ENCODE measurements around the gene TBX21.

GRCh38 chr17:47701608-47702007 is 31.4 kb upstream of the TBX21 start:
- TF ChIP-seq ZNF331 (CRISPR knock-in tag; IDR thresholded peaks at IDR 0.05; ENCODE audit: low read depth) (no peak), EZH2 (IDR thresholded peaks at IDR 0.05; ENCODE audit: low read depth, unreplicated experiment) (no peak), CTCF (conservative IDR thresholded peaks at IDR 0.05; ENCODE audit: low read depth in 2 of 2) (no peak), CREB1 (CRISPR knock-in tag; IDR thresholded peaks at IDR 0.05; ENCODE audit: low read depth) (no peak), EZH2phosphoT487 (IDR thresholded peaks at IDR 0.05; ENCODE audit: unreplicated experiment) (no peak), POLR2AphosphoS5 (IDR thresholded peaks at IDR 0.05; ENCODE audit: low read depth) (no peak), ZNF462 (CRISPR knock-in tag; IDR thresholded peaks at IDR 0.05) (no peak), STAT1 (IDR thresholded peaks at IDR 0.05; ENCODE audit: unreplicated experiment) (no peak), NANOG (IDR thresholded peaks at IDR 0.05; ENCODE audit: borderline replicate concordance) (no peak), ZNF114 (CRISPR knock-in tag; IDR thresholded peaks at IDR 0.05) (no peak), JUNB (IDR thresholded peaks at IDR 0.05; ENCODE audit: unreplicated experiment) (no peak)
- TF ChIP-seq, protein P1, sequence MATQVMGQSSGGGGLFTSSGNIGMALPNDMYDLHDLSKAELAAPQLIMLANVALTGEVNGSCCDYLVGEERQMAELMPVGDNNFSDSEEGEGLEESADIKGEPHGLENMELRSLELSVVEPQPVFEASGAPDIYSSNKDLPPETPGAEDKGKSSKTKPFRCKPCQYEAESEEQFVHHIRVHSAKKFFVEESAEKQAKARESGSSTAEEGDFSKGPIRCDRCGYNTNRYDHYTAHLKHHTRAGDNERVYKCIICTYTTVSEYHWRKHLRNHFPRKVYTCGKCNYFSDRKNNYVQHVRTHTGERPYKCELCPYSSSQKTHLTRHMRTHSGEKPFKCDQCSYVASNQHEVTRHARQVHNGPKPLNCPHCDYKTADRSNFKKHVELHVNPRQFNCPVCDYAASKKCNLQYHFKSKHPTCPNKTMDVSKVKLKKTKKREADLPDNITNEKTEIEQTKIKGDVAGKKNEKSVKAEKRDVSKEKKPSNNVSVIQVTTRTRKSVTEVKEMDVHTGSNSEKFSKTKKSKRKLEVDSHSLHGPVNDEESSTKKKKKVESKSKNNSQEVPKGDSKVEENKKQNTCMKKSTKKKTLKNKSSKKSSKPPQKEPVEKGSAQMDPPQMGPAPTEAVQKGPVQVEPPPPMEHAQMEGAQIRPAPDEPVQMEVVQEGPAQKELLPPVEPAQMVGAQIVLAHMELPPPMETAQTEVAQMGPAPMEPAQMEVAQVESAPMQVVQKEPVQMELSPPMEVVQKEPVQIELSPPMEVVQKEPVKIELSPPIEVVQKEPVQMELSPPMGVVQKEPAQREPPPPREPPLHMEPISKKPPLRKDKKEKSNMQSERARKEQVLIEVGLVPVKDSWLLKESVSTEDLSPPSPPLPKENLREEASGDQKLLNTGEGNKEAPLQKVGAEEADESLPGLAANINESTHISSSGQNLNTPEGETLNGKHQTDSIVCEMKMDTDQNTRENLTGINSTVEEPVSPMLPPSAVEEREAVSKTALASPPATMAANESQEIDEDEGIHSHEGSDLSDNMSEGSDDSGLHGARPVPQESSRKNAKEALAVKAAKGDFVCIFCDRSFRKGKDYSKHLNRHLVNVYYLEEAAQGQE (IDR thresholded peaks at IDR 0.05; ENCODE audit: unreplicated experiment), result no peak
